Measurements from ENCODE around the gene PET117.
"Not testable (repeated sequence)": the region's sequence is repeated elsewhere in the genome, so short reads cannot be mapped to it uniquely, and the experiment has no call there.

The PET117 gene, protein sequence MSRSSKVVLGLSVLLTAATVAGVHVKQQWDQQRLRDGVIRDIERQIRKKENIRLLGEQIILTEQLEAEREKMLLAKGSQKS

DNA sequence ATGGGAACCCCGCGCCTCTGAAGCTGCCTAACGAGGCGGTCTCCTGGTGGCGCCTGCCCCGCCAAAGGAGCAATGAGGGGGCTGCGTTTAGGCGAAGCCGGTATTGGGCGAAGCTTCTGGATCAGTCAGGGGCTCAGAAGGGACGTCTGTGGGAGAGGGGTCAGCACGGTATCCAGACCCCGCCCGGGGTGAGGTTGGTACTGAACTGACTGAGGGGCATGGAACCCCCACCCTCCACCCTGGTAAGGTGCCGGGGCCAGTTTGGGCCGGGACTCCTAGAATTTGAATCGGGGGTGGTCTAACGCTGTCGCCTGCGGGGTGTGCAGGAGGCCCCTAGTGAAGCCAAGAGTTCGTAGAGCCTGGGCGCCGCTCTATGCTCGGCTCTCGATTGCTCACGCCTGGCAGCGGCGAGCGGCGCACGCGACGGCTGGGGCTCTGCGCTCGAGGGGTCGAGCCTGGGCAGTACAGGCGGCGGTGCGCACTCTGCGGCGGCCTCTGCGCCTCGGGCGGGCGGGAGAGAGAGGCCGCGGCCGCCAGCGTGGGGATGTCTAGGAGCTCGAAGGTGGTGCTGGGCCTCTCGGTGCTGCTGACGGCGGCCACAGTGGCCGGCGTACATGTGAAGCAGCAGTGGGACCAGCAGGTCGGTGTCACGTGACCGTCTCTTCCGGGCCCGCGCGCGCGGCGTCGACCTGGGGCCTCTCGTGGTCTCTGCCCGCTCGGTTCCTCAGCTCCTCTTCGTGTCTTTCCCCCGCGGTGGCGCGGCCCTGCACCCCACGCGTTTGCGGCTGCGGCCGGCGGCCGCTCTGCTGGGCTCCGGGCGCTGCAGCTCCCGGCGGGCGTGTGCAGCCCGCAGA, at the start of gene PET117, which contains the start of gene KAT14:
Gene PET117 (plus strand): TSS at position 452 of the 854 bp plus-strand sequence. CDS start 93 bp downstream, at position 545.
Gene KAT14 (plus strand): TSS at position 452 of the 854 bp plus-strand sequence. CDS start 4,798 bp downstream, outside the sequence.
- DNase-seq, result peak; percentile 89

DNA sequence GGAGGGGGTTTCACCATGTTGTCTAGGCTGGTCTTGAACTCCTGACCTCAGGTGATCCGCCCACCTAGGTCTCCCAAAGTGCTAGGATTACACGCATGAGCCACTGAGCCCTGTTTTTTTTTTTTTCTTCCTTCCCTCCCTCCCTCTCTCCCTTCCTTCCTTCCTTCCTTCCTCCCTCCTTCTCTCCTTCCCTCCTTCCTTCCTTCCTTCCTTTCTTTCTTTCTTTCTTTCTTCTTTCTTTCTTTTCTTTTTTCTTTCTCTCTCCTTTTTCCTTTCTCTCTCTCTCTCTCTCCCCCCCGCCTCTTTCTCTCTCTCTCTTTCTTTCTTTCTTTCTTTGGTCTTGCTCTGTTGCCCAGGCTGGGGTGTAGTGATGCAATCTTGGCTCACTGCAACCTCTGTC, 49.4 kb upstream of the PET117 start:
- DNase-seq, result not testable (repeated sequence)

DNA sequence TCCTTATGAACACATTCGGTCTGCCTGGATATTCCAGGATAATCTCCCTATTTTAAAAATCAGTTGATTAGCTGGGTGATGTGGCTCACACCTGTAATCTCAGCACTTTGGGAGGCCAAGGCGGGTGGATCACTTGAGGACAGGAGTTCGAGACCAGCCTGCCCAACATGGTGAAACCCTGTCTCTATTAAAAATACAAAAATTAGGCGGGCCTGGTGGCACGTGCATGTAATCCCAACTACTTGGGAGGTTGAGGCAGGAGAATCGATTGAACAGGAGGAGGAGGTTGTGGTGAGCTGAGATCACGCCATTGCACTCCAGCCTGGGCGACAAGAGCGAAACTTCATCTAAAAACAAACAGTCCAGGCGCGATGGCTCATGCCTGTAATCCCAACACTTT, 48.8 kb upstream of the PET117 start:
- DNase-seq, result not testable (repeated sequence)

DNA sequence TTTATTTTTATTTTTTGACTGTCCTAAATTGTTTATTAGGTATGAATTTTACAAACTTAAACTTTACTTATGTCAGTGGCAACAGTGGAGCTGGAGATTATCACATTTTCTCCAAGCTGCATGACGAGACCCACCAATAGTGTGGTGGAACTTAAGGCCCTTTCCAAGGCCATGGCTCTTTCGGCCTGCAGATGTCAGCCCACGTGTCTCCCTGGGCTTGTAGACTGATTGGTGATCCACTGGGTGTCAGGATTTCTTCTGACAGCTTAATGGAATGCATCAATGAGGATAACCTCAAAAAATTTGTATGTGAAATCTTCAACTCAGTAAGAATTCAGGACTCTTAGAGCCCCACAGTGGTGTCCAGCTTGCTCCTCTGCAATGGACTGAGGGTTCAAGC, 47.6 kb upstream of the PET117 start:
- DNase-seq, result no peak

DNA sequence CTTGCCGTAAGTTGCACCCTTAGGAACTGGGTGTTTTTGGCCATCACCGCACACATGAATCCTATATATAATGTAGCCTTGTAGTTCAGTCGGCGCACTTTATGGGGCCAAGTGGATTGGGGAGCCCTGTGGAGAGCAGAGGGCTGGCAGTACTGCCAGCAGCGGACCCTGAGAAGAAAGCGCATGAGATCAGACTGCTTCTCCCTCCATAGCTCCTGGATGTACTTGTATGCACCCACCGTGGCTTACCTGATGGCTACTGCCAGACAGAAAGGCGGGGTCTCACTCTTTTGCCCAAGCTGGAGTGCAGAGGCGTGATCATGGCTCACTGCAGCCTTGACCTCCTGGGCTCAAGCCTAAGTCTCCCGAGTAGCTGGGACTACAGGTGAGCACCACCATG, 47.2 kb upstream of the PET117 start:
- DNase-seq, result no peak

DNA sequence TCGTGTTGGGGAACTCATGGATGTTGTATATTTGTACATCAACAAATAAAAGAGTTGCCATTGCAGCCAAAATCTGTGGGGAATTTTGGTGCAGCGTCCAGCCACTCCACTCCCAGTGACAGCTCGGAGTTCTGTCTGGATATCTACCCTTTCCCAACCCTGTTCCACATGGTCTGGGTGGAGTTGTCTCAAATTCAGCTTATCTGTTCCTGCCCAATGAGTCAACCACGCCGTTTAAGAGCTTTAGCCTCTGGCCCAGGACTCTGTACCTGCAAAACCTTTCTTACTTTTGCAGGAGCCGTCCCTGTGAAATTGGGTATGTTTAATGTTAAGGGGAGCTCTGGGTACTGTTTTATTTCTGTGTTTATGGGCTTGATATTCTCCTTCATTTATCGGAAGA, 46.0 kb upstream of the PET117 start:
- no peak for DNase-seq

DNA sequence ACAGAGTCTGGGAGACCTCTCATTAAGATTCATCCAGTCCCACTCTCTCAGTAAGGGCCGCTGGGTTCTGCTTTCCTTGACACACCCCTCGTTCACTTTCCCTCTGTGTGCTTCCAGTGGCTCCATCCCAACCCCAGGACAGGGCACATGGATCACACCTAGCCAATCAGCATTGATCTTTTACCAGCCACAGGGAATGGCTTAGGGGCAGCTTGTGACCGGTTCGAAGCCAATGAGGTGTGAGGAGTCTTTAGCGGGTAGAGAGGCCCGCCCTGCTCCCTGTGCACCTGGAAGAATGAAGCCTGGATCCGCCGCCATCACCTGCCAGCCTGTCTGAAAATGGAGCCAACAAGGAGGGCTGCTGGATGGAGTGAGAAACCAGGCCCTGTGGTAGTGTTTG, 44.8 kb upstream of the PET117 start:
- DNase-seq, result peak; percentile 17

DNA sequence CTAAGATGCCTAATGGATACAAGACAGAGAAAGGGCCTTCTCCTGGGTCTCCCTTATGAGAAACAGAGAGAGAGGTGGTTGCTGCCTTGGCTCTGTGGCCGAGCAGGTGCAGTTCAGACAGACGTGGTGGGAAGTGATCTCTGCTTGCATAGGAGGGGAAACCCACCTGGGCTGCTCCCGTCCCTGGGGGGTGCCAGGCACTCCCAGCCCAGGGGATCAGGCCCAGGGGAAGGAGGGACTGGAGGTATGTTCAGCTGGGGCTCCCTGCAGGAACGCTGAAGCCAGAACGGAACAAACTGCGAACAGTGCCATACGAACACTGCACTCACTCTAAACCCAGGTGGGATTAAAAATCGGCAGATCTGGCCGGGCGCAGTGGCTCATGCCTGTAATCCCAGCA, 44.3 kb upstream of the PET117 start:
- DNase-seq, result no peak

DNA sequence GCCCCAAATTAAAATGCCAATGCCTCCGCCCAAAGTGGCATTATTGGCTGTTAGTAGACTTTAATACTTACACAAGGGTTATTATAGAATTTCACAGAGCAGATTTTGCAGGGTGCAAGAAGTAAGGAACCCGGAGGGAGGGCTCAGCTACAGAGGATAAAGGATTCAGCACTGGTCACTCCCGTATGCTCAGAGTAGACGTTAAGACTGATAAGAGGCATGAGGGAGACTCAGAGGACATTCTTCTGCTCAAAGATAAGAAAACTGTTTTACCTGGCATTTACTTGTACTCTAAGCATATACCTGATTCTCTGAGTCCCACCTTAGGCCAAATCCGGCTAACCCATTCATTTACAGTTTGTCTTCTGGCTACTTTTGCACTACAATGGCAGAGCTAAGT, 43.5 kb upstream of the PET117 start:
- no peak for DNase-seq

DNA sequence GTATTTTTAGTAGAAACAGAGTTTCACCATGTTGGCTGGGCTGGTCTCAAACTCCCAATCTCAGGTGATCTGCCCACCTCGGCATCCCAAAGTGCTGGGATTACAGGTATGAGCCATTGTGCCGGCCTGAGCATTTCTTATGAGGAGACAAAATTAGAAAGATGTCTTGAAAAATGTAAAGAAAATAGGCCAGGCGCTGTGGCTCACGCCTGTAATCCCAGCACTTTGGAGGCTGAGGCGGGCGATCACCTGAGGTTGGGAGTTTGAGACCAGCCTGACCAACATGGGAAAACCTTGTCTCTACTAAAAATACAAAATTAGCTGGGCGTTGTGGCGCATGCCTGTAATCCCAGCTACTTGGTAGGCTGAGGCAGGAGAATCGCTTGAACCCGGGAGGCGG, 37.1 kb upstream of the PET117 start:
- DNase-seq, result not testable (repeated sequence)

DNA sequence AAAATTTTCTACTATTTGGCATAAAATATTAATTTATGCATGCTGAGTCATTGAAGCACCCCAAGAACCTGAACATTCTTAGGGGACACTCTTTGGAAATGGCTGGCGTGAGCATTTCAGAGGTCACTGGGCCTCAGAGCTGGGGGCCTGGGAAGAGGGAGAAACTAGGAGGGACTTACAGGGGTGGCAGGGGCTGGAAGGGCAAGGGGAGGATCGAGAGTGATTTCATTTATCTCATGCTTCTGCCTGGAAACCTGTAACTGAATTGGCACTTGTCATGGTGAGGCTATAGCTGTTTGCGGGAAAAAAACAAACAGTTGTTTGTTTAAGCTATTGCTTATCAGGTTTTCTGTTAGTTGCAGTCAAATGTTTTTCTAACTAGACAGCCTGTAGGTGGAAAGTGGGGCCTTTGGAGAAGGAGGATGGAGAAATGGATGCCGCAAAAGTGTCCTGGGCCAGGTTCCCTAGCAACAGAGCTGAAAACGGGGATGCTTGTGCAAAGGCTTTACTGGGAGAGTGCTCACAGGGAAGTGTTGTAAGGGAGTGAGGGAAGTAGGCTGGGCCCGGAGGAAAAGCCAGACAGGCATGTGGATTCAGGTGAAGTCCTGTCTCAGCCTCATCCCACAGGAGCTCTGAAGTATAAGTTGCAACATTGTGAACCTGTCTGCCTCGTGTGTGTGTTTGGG, 36.4 kb upstream of the PET117 start:
- DNase-seq, result peak; percentile 12

DNA sequence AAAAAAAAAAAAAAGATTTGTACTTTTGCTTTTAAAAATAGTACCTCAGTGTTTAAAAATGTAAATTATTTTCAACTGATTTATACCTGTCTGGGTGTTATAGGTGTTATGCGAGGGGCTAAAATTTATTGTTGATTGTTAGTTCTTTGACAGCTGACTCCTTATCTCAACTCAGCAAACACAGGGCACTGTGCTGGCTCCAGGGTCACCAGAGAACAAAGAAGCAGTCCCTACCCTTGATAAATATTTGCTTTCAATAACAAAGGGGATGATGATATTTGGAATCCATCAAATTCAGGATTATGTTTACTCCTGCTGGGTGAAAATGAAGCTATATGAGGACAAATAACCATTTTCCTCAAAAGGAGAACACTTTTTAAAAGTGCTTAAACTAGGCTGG, 34.2 kb upstream of the PET117 start:
- peak; percentile 95 for DNase-seq

DNA sequence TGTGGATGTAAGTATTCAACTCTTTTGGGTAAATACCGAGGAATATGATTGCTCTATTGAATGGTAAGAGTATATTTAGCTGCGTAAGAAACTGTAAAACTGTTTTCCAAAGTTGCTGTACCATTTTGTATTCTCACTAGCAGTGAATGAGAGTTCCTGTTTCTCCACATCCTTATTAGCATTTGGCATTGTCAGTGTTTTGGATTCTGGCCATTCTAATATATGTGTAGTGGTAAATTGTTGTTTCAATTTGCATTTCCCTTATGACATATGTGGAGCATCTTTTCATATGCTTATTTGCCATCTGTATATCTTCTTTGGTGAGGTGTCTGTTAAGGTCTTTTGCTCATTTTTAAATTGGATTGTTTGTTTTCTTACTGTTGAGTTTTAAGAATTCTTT, 29.3 kb upstream of the PET117 start:
- no peak for DNase-seq

DNA sequence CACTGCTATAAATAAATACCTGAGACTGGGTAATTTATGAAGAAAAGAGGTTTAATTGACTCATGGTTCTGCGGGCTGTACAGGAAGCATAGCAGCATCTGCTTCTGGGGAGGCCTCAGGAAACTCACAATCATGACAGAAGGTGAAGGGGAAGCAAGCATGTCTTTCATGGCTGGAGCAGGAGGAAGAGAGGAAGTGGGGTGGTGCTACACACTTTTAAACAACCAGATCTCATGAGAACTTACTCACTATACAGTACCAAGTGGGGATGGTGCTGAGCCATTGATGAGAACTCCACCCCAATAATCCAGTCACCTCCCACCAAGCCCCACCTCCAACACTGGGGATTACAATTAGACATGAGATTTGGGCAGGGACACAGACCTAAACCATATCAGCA, 9.1 kb upstream of the PET117 start:
- not testable (repeated sequence) for DNase-seq

DNA sequence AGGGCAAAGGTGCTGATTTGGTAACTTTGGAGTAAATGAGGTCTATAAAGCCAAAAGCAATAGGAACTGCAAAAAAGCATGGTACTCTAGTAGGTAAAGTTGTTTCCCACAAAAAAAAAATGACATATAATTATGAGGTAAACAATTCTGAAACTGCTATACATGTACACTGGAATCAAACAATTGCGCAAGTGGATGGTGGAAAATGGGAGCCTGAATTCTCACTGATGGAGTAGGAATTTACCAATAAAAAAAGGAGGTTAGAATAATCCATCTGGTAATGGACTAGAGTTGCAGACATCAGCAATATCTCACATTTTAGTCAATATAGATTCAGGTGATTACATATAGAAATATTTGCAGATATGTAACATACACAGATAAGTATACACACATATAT, 5.0 kb upstream of the PET117 start:
- no peak for DNase-seq

DNA sequence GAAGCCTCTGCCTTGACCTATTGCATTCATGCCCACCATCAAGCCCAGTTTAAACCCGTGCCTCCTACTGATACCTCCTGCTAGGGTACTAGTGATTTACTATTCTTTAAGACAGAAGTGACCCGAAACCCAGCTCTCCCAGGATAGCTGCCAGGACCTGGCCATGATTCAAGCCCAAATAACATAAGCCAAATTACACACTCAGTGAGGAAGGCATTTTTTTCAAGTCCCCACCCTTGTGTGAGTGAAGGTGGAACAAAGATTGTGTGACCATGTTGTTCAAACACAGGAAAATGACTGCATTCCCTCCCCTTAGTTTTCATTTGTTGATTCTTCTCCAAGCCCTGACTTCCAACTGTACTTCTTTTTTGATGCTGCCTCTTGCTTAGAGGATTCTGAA, 3.7 kb upstream of the PET117 start:
- DNase-seq, result no peak

DNA sequence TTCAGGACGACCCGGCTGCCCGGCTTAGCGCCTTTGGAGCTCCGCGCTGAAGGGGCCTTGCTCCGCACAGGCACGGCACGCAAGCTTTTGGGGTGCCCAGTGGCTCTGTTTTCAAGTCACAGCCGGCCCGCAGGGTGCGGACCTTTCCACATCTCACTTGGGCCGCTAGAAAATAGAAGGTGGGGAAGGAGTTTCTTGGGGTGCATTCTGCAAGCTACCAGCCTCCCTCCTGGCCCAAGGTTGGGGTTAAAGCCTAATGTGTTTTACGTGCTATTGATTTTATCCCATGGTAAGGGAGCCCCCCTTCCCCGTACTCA, 561 bp downstream of the PET117 start:
- DNase-seq, result peak; percentile 43

DNA sequence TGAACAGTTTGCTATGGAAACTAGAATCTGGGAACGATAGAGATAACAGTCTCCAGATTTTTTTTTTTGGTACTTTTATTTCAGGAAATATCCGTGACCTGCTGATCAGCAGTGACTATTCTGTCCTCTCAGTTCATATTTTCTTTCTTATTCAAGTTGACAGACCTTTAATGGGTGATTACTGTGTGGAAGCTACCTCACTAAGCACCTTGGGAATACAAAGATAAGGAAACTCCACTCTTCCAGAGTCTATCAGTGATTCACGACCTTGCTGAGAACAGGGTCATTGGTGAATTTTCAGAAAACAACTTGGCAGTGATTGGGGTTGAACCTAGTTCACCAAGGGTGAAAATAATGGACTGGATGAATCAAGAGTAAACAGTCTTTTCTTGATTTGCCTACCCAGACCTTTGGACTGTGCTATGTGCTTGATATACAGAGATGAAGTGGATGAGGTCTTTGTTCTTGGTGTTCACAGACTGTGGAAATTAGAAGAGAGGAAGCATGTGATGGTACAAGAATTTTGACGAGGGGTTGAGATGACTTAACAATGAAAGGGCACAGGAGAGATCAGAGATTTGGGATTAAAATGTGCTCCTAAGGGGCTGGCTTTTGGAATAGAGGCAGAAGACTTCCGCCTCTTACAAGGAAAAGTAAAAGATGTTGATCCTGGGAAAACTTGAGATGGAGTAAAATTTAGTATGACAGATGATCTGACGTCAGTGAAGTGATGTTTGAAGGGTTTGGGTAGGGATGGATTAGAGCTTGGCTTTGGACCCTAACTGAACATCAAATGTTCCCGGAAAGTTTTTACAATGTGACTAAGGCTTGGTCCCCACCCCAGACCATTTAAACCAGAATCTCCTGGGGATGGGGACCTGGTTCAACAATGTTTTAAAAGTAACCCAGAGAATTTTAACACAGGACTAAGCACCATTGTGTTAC, 1.2 kb downstream of the PET117 start:
- DNase-seq, result no peak

DNA sequence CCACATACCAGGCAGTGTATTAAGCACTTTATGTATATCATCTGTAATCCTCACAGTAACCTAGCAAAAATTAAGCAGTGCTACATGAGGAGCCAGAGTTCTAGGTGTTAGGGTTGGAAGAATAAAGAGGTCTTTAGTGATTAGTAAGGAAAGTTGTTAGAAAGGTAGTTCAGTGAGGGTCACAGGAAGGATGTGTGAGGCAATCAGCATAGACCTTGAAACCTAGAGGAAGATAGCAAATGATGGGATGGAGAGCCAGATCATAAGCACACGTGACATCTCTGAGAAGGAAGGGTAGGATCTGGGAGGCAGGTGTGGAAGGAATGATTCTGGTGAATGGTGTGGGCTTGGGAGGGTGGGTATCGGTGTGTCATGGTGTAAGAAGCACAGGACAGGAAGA, 2.2 kb downstream of the PET117 start:
- no peak for DNase-seq

DNA sequence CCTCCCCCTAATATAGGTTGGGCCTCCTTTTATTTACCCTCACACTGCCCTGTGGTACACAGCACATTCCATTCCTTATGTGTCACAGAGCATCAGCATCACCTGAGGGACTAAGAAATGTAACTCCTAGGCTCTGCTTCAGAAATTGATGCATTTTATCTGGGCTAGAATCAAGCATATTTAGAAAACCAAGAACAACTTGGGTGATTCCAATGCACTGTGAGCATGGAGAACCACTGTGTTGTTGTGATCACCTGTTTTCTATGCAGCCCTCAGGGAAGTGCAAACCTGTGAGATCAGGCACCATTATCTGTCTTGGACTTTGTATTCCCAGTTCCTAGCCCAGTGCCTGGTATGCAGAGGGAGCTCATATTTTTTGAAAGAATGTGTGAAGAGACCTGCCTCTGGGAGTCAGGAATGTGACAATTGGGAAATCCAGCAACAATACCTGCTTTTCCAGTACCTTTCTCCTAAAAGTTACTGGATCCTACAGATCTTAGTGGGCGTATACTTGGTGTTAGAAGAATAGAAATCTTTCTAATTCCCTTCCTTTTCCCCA, 7.0 kb downstream of the PET117 start:
- no peak for DNase-seq

DNA sequence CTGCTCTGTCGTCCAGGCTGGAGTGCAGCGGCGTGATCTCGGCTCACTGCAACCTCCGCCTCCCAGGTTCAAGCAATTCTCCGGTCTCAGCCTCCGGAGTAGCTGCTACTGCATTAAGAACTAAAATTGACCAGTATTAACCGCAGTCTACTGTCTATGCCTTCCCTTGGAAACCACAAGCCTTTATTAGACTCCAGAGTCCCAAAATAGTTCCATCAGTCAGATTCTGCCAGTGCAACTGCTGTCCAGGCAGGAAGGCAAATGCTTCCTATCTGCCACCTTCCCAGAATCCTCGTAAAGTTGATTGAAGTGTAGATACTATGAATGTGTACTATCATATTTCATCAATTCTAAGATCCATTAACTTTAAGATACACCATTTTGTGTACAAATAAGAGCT, 16.7 kb downstream of the PET117 start:
- no peak for DNase-seq

DNA sequence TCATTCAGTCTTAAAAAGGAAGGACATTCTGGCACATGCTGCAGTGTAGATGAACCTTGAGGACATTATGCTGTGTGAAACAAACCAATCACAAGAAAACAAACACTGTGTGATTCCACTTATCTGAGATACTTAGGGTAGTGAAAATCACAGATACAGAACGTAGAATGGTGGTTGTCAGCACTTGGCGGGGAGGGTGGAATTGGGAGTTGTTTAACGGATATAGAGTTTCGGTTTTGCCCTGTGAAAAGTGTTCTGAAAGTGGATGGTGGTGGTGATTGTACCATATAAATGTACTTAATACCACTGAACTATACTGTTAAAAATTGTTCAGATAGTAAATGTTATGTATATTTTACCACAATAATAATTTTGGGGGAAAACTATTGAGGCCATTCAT, 18.4 kb downstream of the PET117 start:
- DNase-seq, result no peak

DNA sequence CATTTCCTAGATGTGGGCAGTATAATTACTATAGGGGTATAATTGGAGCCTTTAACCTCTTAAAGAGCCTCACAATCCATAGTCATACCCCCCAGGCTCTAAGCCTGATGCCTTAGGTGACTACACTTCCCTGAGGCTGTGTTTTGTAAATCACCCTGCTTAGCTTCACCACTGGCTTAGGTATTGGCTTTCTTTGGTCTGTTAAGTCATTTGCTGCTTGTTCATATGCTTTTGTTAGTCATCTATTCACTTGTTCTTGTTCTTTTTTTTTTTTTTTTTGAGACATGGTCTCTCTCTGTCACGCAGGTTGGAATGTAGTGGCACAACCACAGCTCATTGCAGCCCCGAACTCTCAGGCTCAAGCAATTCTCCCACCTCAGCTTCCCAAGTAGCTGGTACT, 26.7 kb downstream of the PET117 start:
- DNase-seq, result no peak
